ENCODE results near the gene NDUFAF8.
"Not testable (repeated sequence)": the region's sequence is repeated elsewhere in the genome, so short reads cannot be mapped to it uniquely, and the experiment has no call there.

The NDUFAF8 gene

GRCh38 chr17:81223762-81224130, 15.4 kb upstream of the NDUFAF8 start:
- no peak for DNase-seq

GRCh38 chr17:81227630-81228029, 11.5 kb upstream of the NDUFAF8 start:
- not testable (repeated sequence) for DNase-seq

DNA sequence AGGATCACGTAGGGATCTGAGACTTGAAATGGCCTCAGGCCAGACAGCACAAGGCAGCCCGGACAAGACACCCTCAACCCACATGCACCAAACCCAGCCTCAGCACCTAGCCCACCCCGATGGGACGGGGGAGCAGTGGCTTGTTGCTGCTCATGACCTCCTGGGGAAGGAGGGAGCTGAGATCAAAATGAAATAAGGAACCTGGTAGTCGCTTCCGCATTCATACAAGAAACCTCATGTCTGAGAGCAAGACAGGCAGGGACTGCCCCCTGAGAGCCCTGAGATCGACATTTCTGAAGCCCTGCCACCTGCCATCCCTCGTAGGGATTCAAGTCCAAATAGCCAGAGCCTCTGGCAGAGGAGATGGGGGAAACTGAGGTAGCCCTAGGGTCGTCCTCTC, 10.7 kb upstream of the NDUFAF8 start:
- no peak for DNase-seq

DNA sequence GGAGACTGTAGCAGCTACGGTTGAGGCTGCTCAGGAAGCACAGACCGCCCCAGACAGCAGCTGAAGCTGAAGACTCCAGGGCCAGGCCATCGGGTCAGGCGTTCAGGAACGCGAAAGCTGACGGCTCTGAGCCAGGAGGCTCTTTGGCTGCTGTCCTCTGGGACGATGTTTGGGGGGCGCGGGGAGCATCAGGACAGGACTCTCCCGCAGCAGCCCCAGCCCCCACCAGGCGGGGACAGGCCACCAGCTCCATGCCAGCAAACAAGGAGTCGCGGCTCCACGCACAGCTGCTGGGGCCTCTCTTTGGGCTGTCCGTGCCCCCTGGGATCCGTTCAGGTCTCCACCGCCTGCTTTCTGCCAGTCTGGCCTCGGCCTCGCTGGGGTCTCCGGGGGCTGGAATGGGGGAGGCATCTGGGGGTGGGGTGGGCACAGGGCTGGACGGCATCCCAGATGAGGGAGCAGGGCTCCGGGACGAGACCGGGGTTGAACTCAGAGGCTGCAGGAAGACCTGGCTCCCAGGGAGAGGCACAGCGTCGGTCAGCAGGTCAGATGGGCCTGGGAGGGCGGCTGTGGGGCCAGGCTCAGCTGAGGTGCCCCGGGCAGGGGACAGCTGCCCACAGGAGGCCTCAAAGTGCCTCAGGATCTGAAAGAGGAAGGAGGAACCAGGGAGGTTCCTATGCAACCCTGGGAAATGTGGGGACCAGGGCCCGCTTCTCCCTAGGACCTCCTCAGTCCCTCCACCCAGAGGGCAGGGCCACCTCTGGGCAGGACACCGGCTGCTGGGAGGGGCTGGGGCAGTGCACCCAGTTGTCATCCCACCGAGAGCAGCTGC, 10.1 kb upstream of the NDUFAF8 start:
- no peak for DNase-seq

GRCh38 chr17:81229666-81229920, 9.5 kb upstream of the NDUFAF8 start:
- DNase-seq, result no peak

- no peak for DNase-seq
These were observed 8.9 kb upstream of the NDUFAF8 start for GRCh38 chr17:81230043-81230820.

DNA sequence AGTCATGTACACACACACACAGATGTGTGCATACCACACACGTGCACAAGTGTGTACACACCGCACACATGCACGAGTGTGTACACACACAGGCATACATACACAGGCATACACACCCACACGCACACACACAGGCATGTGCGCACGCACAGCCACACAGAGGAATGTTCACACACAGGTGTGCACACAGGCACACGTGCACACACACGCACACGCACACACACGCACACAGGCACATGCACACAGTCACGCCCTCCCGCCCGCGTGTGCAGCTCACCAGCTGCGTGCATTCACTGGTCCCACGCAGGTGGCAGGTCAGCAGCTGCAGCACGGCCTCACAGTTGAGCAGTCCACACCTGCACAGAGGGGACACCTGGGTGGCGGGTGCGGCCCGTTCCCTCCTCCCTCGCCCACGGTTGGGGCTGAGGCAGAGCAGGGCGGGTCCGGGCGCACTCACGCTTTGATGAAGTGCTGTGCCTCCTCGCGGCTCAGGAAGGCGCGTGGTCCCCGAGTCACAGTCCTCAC, 7.9 kb upstream of the NDUFAF8 start:
- DNase-seq, result no peak

DNA sequence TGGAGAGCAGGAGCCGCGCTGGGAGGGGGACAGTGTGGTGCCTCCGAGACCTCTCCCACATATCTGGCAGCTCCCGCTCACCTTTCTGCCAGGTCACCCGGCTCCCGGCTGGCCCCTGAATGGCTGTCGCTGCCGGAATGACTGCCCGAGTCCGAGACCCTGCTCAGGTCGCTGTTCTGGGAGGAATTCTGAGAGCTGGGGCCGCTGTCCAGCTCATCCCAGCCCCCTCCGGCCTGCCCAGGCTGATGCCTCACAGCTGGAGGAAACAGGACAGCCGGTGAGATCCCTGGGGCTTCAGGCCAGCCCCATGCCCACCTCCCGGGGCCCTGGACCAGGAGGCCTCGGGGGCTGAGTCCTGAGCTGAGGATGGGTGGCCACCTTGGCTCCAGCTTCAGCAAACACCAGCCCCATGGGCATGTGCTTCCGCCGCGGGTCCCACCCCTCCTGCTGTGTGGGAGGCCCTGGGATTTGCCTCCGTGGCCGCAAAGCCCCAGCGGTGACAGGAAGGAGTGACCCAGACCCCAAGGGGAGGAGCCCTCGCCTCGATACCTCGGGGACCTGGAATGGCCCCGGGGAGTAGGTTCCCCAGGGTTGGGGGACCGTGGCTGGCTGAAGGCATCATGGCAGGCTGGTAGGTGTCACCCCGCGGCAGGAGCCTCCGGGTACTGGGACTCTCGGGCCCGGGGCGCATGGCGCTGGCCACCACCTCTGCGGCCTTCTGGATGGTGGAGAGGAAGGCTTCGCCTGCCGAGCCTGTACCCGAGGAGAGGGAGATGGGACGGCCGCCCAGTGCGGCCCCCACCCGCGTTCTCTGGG, 7.1 kb upstream of the NDUFAF8 start:
- DNase-seq, result no peak

GRCh38 chr17:81232616-81233241, 6.4 kb upstream of the NDUFAF8 start:
- no peak for DNase-seq

DNA sequence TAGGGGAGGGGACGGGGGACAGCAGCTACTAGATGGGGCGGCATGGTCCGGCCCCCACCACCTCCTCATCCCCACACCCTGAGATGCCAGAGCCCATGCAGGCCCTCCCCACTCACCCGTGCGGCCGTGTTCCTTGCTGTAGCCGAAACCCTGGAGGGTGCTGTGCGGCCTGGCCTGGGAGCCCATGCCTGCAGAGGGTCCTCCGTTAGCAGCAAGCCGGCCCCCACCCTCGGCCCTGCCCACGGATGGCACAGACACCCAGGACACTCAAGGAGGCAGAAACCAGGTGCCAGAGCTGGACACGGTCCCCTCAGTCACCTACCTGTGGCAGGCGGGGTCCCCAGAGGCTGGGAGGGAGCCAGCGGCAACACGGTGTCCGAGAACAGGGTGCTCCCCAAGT, 5.8 kb upstream of the NDUFAF8 start:
- DNase-seq, result no peak

- DNase-seq, result no peak
These were observed 5.2 kb upstream of the NDUFAF8 start for GRCh38 chr17:81233811-81234505.

- no peak for DNase-seq
These were observed 4.6 kb upstream of the NDUFAF8 start for GRCh38 chr17:81234506-81234855.

GRCh38 chr17:81234940-81235821, 3.9 kb upstream of the NDUFAF8 start:
- no peak for DNase-seq

GRCh38 chr17:81235822-81236740, 3.0 kb upstream of the NDUFAF8 start:
- DNase-seq, result no peak

- no peak for DNase-seq
These were observed 2.3 kb upstream of the NDUFAF8 start for GRCh38 chr17:81236784-81237183.

GRCh38 chr17:81237591-81238489, 1.3 kb upstream of the NDUFAF8 start:
- no peak for DNase-seq

DNA sequence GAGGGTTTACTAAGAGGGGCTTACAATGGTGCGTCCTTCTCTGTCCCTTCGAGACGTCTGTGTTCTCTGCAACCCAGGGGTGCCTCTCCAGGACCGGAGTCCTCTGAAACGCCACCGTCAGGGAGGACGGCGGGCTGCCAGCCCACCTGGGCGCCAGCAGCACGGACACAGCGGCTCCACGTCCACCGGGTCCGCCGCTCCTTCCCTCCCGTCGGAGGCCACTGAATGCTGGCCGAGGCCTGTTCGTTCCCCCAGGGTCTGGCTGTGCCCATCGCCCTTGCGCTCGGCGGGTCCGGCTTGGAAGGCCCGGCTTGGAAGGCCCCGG, 666 bp upstream of the NDUFAF8 start:
- no peak for DNase-seq

DNA sequence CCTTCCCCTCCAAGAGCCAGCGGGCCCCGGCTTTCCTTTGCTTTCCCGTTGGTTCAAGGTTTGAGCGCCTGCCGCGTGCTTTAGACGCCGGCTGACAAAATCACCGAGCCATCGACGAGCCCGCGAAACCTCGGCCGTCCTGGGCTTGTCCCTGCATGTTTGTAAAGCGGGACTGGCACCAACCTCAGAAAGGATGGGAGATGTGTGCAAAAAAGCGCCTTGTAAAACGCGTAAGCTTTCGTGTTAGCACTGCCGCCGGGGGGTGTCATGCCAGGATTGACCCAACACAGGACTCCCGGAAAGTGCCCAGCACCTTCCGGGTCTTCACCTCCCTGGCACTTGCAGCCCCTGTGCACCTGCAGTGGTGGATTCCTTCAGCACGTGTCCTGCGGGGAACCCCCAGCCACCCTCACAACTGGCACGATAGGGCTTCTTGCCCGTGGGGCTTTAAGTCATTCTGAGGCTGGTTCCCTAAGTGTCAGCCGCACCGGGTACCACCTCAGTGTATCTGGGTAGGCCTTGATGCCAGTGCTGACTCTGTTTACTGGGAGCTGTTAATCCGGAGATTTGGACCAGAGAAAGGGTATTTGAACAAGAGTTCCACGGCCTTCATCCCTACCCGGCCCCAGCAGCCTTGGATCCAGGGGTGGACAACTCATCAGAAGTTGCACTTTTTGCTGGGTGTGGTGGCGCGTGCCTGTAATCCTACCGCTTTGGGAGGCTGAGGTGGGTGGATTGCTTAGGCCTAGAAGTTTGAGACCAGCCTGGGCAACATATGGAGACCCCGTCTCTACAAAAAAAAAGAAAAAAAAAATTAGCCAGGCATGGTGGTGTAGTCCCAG, 817 bp downstream of the NDUFAF8 start:
- no peak for DNase-seq
